Liver (tissue), 3 donors: Measurements from ENCODE around the gene CHMP1A.

Experiments
- EGR1 ChIP-seq, 2 donors: IDR thresholded peaks; 2 replicates each; pipeline ENCODE4 v1.6.1; 2016 to 2018; ENCODE audit warnings: antibody characterized with exemption in 2 of 2, low read depth in 2 of 2
- FOXA1 ChIP-seq: IDR thresholded peaks from 2 replicates; pipeline ENCODE4 v1.6.1; 2016; ENCODE audit warnings: antibody characterized with exemption
- GABPA ChIP-seq, 2 donors: IDR thresholded peaks in 1 of 2; conservative IDR thresholded peaks in 1 of 2; 2 replicates each; pipeline ENCODE4 v1.6.1; 2016; ENCODE audit warnings: antibody characterized with exemption in 2 of 2, mild to moderate bottlenecking in 1 of 2, moderate library complexity in 1 of 2
- RAD21 ChIP-seq, 2 donors: IDR thresholded peaks; 2 replicates each; pipeline ENCODE4 v1.6.1; 2016; ENCODE audit warnings: antibody characterized with exemption in 2 of 2, mild to moderate bottlenecking in 2 of 2
- TAF1 ChIP-seq: conservative IDR thresholded peaks from 2 replicates; pipeline ENCODE4 v1.6.1; 2016; ENCODE audit warnings: antibody characterized with exemption, mild to moderate bottlenecking
- YY1 ChIP-seq: IDR thresholded peaks from 2 replicates; pipeline ENCODE4 v1.6.1; 2016; ENCODE audit warnings: antibody characterized with exemption, mild to moderate bottlenecking
- TF ChIP-seq, protein P1 (sequence below): fragments of 150-350 bp; IDR thresholded peaks from 2 replicates; pipeline ENCODE4 v1.5.1; 2017; ENCODE audit warnings: improper control_type of control experiment, low read depth, low read length; ENCODE audit not compliant: missing input control
- TF ChIP-seq, protein P2 (sequence below): IDR thresholded peaks from 2 replicates; pipeline ENCODE4 v1.6.1; 2016; ENCODE audit warnings: antibody characterized with exemption
- TF ChIP-seq, protein P3 (sequence below): IDR thresholded peaks from 2 replicates; pipeline ENCODE4 v1.6.1; 2016; ENCODE audit warnings: antibody characterized with exemption
- TF ChIP-seq, protein P4 (sequence below): IDR thresholded peaks from 2 replicates; pipeline ENCODE4 v1.6.1; 2016; ENCODE audit warnings: antibody characterized with exemption, mild to moderate bottlenecking
- donor health status: healthy.
- donor health status: healthy.

DNA sequence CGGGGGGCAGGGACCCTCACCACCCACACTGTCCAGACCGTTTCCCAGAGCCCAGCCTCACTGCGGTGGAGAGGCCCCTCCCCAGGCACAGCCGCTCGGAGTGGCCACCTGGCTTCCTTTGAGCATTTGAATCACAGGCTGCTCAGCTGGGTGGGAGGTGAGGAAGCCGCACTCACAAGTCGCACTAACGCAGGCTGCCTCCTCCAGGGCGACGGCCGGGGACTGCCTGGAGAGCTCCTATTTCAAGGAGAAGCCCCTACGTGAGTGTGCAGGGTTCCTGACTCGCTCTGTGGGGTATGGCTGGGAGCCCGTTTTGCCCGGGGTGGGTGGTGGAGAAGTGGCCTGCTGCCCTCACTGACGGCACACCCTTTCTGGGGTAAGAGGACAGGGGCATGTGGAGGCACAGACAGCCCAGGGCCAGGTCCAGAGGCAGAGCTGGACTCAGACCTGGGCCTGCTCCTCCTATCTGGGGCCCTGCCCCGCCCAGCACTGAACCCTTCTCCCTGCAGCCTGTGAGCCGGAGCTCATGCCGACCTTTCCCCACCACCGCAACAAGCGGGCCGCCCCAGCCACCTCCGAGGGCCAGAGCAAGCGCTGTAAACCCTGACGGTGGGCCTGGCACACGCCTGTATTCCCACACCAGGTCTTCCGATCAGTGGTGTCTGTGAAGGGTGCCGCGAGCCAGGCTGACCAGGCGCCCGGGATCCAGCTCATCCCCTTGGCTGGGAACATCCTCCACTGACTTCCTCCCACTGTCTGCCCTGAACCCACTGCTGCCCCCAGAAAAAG is 37.8 kb upstream of the CHMP1A start:
- TF ChIP-seq, protein P1, sequence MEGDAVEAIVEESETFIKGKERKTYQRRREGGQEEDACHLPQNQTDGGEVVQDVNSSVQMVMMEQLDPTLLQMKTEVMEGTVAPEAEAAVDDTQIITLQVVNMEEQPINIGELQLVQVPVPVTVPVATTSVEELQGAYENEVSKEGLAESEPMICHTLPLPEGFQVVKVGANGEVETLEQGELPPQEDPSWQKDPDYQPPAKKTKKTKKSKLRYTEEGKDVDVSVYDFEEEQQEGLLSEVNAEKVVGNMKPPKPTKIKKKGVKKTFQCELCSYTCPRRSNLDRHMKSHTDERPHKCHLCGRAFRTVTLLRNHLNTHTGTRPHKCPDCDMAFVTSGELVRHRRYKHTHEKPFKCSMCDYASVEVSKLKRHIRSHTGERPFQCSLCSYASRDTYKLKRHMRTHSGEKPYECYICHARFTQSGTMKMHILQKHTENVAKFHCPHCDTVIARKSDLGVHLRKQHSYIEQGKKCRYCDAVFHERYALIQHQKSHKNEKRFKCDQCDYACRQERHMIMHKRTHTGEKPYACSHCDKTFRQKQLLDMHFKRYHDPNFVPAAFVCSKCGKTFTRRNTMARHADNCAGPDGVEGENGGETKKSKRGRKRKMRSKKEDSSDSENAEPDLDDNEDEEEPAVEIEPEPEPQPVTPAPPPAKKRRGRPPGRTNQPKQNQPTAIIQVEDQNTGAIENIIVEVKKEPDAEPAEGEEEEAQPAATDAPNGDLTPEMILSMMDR = no peak
- TF ChIP-seq, protein P2, sequence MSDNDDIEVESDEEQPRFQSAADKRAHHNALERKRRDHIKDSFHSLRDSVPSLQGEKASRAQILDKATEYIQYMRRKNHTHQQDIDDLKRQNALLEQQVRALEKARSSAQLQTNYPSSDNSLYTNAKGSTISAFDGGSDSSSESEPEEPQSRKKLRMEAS = no peak
- no peak for TF ChIP-seq TAF1
- TF ChIP-seq YY1 = no peak
- no peak for TF ChIP-seq EGR1 (IDR thresholded peaks at IDR 0.05; ENCODE audit: low read depth in 2 of 2)
- TF ChIP-seq, protein P3, sequence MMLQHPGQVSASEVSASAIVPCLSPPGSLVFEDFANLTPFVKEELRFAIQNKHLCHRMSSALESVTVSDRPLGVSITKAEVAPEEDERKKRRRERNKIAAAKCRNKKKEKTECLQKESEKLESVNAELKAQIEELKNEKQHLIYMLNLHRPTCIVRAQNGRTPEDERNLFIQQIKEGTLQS = no peak
- no peak for TF ChIP-seq RAD21 (IDR thresholded peaks at IDR 0.05)
- no peak for TF ChIP-seq FOXA1
- TF ChIP-seq, protein P4, sequence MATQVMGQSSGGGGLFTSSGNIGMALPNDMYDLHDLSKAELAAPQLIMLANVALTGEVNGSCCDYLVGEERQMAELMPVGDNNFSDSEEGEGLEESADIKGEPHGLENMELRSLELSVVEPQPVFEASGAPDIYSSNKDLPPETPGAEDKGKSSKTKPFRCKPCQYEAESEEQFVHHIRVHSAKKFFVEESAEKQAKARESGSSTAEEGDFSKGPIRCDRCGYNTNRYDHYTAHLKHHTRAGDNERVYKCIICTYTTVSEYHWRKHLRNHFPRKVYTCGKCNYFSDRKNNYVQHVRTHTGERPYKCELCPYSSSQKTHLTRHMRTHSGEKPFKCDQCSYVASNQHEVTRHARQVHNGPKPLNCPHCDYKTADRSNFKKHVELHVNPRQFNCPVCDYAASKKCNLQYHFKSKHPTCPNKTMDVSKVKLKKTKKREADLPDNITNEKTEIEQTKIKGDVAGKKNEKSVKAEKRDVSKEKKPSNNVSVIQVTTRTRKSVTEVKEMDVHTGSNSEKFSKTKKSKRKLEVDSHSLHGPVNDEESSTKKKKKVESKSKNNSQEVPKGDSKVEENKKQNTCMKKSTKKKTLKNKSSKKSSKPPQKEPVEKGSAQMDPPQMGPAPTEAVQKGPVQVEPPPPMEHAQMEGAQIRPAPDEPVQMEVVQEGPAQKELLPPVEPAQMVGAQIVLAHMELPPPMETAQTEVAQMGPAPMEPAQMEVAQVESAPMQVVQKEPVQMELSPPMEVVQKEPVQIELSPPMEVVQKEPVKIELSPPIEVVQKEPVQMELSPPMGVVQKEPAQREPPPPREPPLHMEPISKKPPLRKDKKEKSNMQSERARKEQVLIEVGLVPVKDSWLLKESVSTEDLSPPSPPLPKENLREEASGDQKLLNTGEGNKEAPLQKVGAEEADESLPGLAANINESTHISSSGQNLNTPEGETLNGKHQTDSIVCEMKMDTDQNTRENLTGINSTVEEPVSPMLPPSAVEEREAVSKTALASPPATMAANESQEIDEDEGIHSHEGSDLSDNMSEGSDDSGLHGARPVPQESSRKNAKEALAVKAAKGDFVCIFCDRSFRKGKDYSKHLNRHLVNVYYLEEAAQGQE = no peak
- TF ChIP-seq GABPA (IDR thresholded peaks at IDR 0.05 in 1 of 2, conservative IDR thresholded peaks at IDR 0.05 in 1 of 2) = no peak
